NOMO-1 (cell line): ENCODE results near the gene NOXO1.

Source experiments
- DNase-seq, 2 experiments: peaks; one replicate each; lab custom pipeline; 2025; ENCODE audit not compliant: unreplicated experiment in 2 of 2; lab: John Stamatoyannopoulos, UW

NOXO1 gene, protein sequence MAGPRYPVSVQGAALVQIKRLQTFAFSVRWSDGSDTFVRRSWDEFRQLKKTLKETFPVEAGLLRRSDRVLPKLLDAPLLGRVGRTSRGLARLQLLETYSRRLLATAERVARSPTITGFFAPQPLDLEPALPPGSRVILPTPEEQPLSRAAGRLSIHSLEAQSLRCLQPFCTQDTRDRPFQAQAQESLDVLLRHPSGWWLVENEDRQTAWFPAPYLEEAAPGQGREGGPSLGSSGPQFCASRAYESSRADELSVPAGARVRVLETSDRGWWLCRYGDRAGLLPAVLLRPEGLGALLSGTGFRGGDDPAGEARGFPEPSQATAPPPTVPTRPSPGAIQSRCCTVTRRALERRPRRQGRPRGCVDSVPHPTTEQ

GRCh38 chr16:1981398-1981836, at the start of gene NOXO1:
NOXO1 (minus strand) TSS chr16:1981469; CDS start chr16:1981179, 290 bp downstream.
- no peak for DNase-seq

DNA sequence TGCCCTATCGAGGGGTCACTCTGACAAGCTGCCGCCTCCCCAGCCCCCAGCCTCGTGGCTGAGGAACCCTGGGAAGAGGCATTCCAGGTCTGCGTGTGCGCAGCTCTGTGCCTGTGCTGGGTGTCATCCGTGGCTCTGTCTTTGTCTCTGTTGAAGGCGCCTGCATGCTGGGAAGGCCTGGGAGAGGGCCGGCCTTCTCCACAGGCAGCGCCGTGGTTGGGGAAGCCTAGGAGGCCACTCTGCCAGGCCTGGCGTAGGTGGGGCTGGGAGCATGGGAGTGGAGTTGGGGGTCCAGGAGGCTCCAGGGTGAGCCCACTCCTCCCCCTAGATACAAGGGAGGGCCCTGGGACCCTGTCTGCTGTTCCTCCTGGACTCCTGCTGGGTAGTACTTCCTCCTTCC, 48.8 kb upstream of the NOXO1 start:
- DNase-seq = no peak

GRCh38 chr16:2029350-2029749, 48.1 kb upstream of the NOXO1 start:
- DNase-seq = no peak

- no peak for DNase-seq
Observed at GRCh38 chr16:2028620-2029220, 47.5 kb upstream of the NOXO1 start.

- DNase-seq = no peak
Observed at GRCh38 chr16:2028146-2028545, 46.9 kb upstream of the NOXO1 start.

DNA sequence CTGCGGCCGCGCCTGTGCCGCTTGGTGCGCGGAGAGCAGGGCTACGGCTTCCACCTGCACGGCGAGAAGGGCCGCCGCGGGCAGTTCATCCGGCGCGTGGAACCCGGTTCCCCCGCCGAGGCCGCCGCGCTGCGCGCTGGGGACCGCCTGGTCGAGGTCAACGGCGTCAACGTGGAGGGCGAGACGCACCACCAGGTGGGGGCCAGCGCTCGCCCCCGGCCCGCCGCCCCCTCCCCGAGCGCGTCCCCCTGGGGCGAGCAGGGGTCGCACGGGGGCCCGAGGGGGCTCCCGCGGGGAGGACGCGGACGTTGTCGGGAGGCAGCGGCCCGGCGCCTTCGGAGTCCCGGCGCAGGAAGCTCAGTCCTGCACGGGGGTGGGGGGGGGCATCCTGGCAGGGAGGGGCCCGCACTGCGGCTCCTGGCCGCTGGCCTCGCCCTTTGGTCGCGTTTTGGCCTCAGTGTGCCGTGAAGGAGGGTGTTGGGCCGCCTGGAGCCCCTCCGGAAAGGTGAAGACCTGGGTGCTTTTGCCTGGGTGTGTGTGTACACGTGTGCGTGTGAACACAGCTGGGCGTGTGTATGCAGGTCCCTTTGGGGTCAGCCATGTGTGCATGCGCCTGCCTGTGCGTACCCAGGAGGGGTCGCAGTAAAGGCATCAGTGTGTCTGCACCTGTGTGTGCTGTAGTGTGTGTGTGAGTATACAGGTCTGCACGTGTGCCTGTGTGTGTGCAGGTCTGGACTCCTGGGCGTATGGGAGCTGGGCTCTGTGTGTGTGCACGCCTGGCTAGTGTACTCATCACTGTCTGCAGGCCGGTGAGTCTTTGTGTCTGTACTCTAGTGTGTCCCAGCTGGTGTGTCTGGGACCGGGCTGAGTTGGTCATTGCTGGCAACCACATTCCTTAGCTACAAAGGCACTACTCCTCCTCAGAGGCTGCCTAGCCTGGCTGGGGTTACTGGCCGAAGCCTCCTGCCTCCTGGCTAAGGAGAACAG, 46.0 kb upstream of the NOXO1 start:
- peak in 1 of 2 experiments; percentile 10 for DNase-seq

- no peak for DNase-seq
Observed at GRCh38 chr16:2026461-2027023, 45.3 kb upstream of the NOXO1 start, which contains the start of gene NHERF2. NHERF2 (plus strand) TSS chr16:2026902; CDS start chr16:2027006, 104 bp downstream.

DNA sequence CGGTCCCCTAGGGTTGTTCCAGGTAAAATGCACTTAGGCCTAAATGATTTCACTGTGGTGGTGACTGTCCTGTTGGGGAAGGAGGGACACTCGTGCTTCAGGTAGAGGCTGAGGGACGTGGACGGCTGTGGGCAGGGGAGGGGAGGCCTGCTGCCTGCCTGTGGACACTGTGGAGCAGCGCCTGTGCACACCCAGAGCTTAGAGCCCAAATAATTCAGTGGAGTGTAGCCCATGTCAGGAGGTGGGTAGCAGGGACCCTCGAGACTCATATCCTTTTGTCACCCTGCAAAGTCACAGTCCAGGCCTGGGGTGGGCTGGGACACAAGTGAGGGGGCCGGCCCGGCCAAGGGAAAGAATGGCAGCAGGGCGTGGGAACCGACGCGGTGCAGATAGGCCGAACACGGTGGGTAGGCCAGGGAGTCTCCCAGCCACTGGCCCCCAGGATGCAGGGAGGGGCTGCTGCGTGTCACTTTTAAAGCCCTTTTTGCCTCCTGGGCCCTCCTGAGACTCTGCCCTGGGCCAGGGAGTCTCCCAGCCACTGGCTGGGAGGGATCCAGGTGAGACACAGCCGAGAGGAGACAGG, 44.7 kb upstream of the NOXO1 start:
- DNase-seq = no peak

GRCh38 chr16:2025251-2025650, 44.0 kb upstream of the NOXO1 start:
- no peak for DNase-seq

DNA sequence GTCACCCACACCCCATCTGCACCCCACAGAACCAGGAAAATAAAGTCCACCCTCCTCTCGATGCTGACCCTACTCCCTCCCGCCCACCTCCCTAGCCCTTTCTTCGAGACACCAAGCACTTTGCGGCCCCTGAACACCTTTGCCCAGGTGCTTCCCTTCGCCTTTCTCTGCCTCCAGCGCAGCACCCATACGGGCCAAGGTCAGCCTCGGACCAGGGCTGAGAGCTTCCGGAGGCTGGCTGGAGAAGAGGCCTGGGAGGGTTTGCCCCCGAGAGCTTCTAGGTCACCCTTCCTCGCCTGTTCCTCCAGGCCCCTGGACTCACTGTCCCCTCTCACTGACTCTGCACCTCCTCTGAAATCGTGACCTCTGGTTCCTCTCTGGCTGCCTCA, 42.8 kb upstream of the NOXO1 start:
- DNase-seq = no peak

DNA sequence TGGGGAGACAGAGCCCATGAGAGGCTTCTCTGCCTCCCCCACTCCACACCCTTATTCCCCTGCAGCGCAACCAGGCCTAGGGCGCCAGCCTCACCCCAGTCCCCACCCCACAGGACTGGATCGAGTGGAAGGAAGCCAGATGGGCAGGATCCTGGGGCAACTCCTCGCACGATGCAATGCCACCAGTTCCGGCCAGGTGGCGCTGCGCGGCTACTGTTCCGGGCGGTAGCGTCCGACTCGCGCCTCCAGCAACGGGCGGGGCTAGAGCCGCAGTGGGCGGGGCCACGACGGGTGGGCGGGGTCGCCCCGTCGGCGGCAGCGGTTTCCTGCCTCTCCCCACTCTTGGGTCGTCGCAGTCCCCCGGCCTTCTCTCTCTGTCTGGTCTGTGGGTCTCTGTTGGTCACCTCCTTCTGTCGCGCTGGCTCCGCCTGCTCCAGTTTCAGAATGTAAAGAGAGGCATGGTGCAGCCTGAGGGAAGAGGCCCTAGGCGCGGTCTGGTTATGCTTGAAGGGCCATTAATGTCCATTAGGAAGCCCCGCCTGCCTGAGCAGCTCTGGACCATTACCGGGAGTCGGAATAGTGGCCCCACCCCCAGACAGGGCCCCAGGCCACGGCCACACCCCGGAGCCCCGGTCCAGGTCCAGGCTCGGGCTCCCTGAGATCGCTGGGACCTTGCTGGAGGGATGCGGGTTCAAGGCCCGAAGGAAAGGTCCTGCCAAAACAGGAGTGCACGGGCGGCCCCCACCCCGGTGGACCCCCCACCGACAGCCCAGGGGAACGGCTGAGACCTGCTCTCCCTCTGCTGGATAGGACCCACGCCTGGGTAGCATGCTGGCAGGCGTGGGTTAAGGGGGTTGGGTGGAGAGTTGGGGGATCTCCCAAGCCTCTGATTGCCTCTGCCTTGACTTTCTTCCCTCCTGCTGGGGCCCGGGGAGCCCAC, 42.1 kb upstream of the NOXO1 start:
- peak; percentile 76 to 81 for DNase-seq

DNA sequence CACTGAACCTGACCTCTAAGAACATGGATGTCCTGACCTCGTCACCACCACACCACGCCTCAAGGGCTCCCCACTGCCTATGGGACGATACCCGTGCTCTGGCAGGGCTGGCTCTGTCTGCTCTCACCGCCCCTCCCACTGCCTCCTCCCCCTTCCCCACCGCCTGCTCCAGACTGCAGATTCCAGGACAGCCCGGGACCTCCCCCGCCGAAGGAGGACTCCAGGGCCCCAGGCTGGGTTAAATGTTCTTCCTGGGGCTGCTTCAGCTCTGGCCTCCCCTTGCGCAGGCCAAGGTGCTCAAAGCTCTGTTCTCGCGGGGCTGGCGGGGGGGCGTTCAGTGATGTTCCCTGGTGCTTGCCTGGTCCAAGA, 41.4 kb upstream of the NOXO1 start:
- DNase-seq = no peak

- DNase-seq = no peak
Observed at GRCh38 chr16:2019921-2020831, 38.9 kb upstream of the NOXO1 start.

GRCh38 chr16:2019518-2019920, 38.2 kb upstream of the NOXO1 start, which contains the start of gene NPW:
NPW (plus strand) TSS chr16:2019785.
- DNase-seq = no peak

DNA sequence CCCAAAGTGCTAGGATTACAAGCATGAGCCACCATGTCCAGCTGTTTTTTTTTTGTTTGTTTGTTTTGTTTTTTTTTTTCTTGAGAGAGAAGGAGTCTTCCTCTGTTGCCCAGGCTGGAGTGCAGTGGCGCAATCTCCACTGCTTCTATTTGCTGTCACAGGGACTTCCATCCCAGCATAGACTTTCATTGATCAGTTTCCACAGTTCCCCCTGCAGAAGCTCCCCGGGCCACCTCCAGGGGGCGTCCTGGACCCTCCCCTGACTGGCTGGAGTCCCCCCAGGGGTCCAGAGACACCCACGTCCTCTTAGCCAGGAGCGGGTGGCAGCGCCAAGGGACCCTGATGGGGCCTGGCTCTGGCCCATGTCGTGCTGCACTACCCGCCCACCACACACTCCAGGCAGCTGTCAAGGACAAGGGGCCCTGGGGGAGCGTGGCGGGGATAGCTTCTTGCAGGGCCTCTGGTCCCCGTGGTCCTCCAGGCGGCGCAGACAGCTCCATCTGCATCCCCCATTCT, 35.2 kb upstream of the NOXO1 start:
- DNase-seq = no peak

GRCh38 chr16:2015947-2016208, 34.6 kb upstream of the NOXO1 start:
- DNase-seq = no peak

DNA sequence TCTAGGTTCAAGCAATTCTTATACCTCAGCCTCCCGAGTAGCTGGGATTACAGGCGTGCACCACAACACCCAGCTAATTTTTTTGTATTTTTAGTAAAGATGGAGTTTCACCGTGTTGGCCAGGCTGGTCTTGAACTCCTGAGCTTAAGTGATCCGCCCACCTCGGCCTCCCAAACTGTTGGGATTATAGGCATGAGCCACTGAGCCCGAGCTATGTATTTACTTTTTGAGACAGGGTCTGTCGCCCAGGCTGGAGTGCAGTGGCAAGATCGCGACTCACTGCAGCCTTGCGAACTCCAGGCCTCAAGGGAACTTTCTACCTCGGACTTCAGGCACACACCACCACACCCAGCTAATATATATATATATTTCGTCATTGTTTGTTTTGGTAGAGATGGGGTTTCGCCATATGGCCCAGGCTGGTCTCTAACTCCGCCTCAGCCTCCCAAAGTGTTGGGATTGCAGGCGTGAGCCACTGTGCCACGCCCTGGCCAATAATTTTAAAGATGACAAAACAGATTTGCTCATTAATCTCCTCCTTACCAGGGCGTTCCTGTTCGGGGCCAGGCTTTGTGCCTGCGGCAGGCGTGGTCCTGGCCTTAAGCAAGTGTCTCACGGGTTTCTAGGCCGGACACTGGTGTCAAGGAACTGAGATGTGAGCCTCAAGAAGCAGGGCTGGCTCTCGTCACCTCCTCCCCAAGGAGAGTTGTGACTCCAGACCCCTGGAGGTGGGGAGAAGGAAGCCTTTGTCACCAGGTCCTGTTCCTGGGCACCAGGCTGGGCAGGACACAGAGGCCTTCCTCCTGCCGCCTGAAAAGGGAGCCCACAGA, 34.1 kb upstream of the NOXO1 start:
- peak; percentile 93 for DNase-seq
